K562 (cell line): Measurements from ENCODE around the gene PIP4K2C. TPM values are rescaled to one million over a fixed set of nuclear protein-coding genes. Genes with fewer than 3 reads are reported as not detected.
"Not testable (repeated sequence)": the region's sequence is repeated elsewhere in the genome, so short reads cannot be mapped to it uniquely, and the experiment has no call there.

Experiments used
- BHLHE40 ChIP-seq: IDR thresholded peaks from 2 replicates; pipeline ENCODE4 v1.6.1; 2011; ENCODE audit warnings: low read length, improper control_type of control experiment
- MAFF ChIP-seq: IDR thresholded peaks from 2 replicates; pipeline ENCODE4 v1.6.1; 2012; ENCODE audit warnings: low read length, improper control_type of control experiment
- MAFK ChIP-seq: IDR thresholded peaks from 2 replicates; pipeline ENCODE4 v1.6.1; 2011; ENCODE audit warnings: low read length, improper control_type of control experiment
- MAZ ChIP-seq, 2 experiments: fragments of 450-650 bp in 1 of 2; sonication (generic) in 1 of 2; formaldehyde crosslinking; IDR thresholded peaks in 1 of 2; conservative IDR thresholded peaks in 1 of 2; 2 replicates each; pipeline versions ENCODE4 v1.4.0 to v1.5.0; 2020; ENCODE audit warnings: mild to moderate bottlenecking in 1 of 2, missing genetic modification reagents in 1 of 2
- MEIS2 ChIP-seq: fragments of 450-650 bp; IDR thresholded peaks from 2 replicates; pipeline ENCODE4 v1.6.1; 2014; ENCODE audit warnings: mild to moderate bottlenecking; ENCODE audit not compliant: partially characterized antibody
- RAD51 ChIP-seq: fragments of 450-650 bp; IDR thresholded peaks from 2 replicates; pipeline ENCODE4 v1.7.1; 2016; ENCODE audit warnings: low read depth, mild to moderate bottlenecking, borderline replicate concordance
- TOE1 ChIP-seq, 2 experiments: fragments of 450-650 bp in 1 of 2; sonication (generic) in 1 of 2; formaldehyde crosslinking in 1 of 2; IDR thresholded peaks; 2 replicates each; pipeline versions ENCODE4 v1.7.1 to v1.8.0; 2016 to 2022; ENCODE audit warnings: borderline replicate concordance in 2 of 2, mild to moderate bottlenecking in 2 of 2, antibody characterized with exemption in 1 of 2, inconsistent platforms in 1 of 2, low read depth in 1 of 2, missing genetic modification reagents in 1 of 2, moderate library complexity in 1 of 2
- ZNF316 ChIP-seq: fragments of 450-650 bp; IDR thresholded peaks from 2 replicates; pipeline ENCODE4 v1.6.1; 2016
- polyA plus RNA-seq, 8 experiments: library from polyadenylated mRNA; depleted of rRNA in 4 of 8; stranded (reverse) in 5 of 8; unstranded in 3 of 8; fragments of >200 nt; fragmentation: Nextera tagmentation in 2 of 8; fragmentation: Illumina TruSeq in 1 of 8; extraction: Ambion mirVana in 2 of 8; extraction: Trizol in 1 of 8; gene quantifications; 2 replicates each; pipeline versions ENCODE4 v1.2.1 to v1.2.3, GENCODE V29; 2011 to 2014; ENCODE audit warnings: inconsistent platforms in 1 of 8, missing spikeins in 1 of 8
- total RNA-seq, 7 experiments: library from RNA; depleted of rRNA in 6 of 7; stranded (reverse); fragments of >200 nt in 6 of 7; fragmentation: Illumina TruSeq in 2 of 7; extraction: Trizol in 2 of 7; gene quantifications; 2 replicates each; pipeline versions ENCODE4 v1.2.1 to v1.2.3, GENCODE V29; 2011 to 2021; ENCODE audit warnings: low replicate concordance in 1 of 7
- TF ChIP-seq, protein P1 (sequence below): fragments of 450-650 bp; conservative IDR thresholded peaks from 2 replicates; pipeline ENCODE4 v1.6.1; 2016; ENCODE audit warnings: missing genetic modification characterization, low read depth, mild to moderate bottlenecking, control low read depth, missing compliant biosample characterization
- TF ChIP-seq, protein P2 (sequence below): sonication (generic); formaldehyde crosslinking; IDR thresholded peaks from 2 replicates; pipeline ENCODE4 v1.9.0; 2022; ENCODE audit warnings: mild to moderate bottlenecking, missing genetic modification reagents
- TF ChIP-seq, protein P3 (sequence below): fragments of 200-800 bp; sonication (Bioruptor generic); IDR thresholded peaks from 2 replicates; pipeline ENCODE4 v1.6.1; 2017; ENCODE audit warnings: missing genetic modification characterization, missing compliant biosample characterization
- TF ChIP-seq, protein P4 (sequence below), 3 experiments: fragments of 200-800 bp in 1 of 3; fragments of 250-450 bp in 1 of 3; fragments of 450-650 bp in 1 of 3; sonication (Bioruptor Pico) in 1 of 3; sonication (Bioruptor generic) in 1 of 3; formaldehyde crosslinking in 1 of 3; IDR thresholded peaks; 2 replicates each; pipeline versions ENCODE4 v1.6.1 to v1.8.0; 2016 to 2022; ENCODE audit warnings: mild to moderate bottlenecking in 2 of 3, missing genetic modification characterization in 2 of 3, missing compliant biosample characterization in 1 of 3, moderate library complexity in 1 of 3

PIP4K2C gene
- total and polyA plus RNA-seq, 9 of the 15 experiments (the other 6 are each of a cell fraction or from before 2014, with no cell fraction given), result 9.0 to 41.4 (median 18.3) TPM

DNA sequence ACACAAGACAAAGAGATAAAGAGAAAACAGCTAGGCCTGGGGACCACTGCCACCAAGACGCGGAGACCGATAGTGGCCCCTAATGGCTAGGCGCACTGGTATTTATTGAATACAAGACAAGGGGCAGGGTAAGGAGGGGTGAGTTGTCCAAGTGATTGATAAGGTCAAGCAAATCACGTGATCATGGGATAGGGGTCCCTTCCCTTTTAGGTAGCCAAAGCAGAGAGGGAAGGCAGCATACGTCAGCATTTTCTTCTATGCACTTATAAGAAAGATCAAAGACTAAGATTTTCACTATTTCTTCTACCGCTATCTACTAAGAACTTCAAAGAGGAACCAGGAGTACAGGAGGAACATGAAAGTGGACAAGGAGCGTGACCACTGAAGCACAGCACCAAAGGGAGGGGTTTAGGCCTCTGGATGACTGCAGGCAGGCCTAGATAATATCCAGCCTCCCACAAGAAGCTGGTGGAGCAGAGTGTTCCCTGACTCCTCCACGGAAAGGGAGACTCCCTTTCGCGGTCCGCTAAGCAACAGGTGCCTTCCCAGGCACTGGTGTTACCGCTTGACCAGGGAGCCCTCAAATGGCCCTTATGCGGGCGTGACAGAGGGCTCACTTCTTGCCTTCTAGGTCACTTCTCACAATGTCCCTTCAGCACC, 1.9 kb upstream of the PIP4K2C start (continued):
- TF ChIP-seq, protein P1, sequence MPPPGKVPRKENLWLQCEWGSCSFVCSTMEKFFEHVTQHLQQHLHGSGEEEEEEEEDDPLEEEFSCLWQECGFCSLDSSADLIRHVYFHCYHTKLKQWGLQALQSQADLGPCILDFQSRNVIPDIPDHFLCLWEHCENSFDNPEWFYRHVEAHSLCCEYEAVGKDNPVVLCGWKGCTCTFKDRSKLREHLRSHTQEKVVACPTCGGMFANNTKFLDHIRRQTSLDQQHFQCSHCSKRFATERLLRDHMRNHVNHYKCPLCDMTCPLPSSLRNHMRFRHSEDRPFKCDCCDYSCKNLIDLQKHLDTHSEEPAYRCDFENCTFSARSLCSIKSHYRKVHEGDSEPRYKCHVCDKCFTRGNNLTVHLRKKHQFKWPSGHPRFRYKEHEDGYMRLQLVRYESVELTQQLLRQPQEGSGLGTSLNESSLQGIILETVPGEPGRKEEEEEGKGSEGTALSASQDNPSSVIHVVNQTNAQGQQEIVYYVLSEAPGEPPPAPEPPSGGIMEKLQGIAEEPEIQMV (tag), result peak; percentile 67; the same call in 1 of the 2 replicates
- peak; percentile 76 for TF ChIP-seq TOE1 (IDR thresholded peaks at IDR 0.05; ENCODE audit: borderline replicate concordance)
- TF ChIP-seq TOE1 (CRISPR knock-in tag; IDR thresholded peaks at IDR 0.05; ENCODE audit: borderline replicate concordance, low read depth), result not testable (repeated sequence)
- TF ChIP-seq, protein P2, sequence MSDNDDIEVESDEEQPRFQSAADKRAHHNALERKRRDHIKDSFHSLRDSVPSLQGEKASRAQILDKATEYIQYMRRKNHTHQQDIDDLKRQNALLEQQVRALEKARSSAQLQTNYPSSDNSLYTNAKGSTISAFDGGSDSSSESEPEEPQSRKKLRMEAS (CRISPR knock-in tag), result 0 out of 2 replicates have a peak, but pooled peaks have one; percentile 20
- peak; percentile 20; the same call in 1 of the 2 replicates for TF ChIP-seq MAFF
- peak; percentile 60 for TF ChIP-seq ZNF316
- peak; percentile 74 for TF ChIP-seq RAD51
- TF ChIP-seq, protein P3, sequence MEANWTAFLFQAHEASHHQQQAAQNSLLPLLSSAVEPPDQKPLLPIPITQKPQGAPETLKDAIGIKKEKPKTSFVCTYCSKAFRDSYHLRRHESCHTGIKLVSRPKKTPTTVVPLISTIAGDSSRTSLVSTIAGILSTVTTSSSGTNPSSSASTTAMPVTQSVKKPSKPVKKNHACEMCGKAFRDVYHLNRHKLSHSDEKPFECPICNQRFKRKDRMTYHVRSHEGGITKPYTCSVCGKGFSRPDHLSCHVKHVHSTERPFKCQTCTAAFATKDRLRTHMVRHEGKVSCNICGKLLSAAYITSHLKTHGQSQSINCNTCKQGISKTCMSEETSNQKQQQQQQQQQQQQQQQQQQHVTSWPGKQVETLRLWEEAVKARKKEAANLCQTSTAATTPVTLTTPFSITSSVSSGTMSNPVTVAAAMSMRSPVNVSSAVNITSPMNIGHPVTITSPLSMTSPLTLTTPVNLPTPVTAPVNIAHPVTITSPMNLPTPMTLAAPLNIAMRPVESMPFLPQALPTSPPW (CRISPR knock-in tag), result peak; percentile 56
- TF ChIP-seq BHLHE40, result peak; percentile 11; the same call in 1 of the 2 replicates
- 0 out of 4 replicates have a peak, but pooled peaks of 1 of the 2 experiments have one; percentile 21 for TF ChIP-seq MAZ (CRISPR knock-in tag; conservative IDR thresholded peaks at IDR 0.05 in 1 of 2, IDR thresholded peaks at IDR 0.05 in 1 of 2)
- TF ChIP-seq, protein P4, sequence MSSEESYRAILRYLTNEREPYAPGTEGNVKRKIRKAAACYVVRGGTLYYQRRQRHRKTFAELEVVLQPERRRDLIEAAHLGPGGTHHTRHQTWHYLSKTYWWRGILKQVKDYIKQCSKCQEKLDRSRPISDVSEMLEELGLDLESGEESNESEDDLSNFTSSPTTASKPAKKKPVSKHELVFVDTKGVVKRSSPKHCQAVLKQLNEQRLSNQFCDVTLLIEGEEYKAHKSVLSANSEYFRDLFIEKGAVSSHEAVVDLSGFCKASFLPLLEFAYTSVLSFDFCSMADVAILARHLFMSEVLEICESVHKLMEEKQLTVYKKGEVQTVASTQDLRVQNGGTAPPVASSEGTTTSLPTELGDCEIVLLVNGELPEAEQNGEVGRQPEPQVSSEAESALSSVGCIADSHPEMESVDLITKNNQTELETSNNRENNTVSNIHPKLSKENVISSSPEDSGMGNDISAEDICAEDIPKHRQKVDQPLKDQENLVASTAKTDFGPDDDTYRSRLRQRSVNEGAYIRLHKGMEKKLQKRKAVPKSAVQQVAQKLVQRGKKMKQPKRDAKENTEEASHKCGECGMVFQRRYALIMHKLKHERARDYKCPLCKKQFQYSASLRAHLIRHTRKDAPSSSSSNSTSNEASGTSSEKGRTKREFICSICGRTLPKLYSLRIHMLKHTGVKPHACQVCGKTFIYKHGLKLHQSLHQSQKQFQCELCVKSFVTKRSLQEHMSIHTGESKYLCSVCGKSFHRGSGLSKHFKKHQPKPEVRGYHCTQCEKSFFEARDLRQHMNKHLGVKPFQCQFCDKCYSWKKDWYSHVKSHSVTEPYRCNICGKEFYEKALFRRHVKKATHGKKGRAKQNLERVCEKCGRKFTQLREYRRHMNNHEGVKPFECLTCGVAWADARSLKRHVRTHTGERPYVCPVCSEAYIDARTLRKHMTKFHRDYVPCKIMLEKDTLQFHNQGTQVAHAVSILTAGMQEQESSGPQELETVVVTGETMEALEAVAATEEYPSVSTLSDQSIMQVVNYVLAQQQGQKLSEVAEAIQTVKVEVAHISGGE (CRISPR knock-in tag; IDR thresholded peaks at IDR 0.05), result peak in 1 of 3 experiments; percentile 89; a peak in 2 of 6 replicates
- TF ChIP-seq MEIS2, result peak; percentile 53
- TF ChIP-seq MAFK, result peak; percentile 59
